Panc1 (cell line): ENCODE measurements around the gene TPSG1.

Experiments used
- CTCF ChIP-seq: fragments of 450-650 bp; IDR thresholded peaks from 2 replicates; pipeline ENCODE4 v1.5.1; 2017; ENCODE audit warnings: mild to moderate bottlenecking
- POLR2AphosphoS5 ChIP-seq: IDR thresholded peaks from 2 replicates; pipeline ENCODE4 v1.6.1; 2012; ENCODE audit warnings: mild to moderate bottlenecking, low read depth, low read length, moderate library complexity
- REST ChIP-seq, 2 experiments: IDR thresholded peaks; 2 replicates each; pipeline ENCODE4 v1.6.1; 2011 to 2012; ENCODE audit warnings: low read depth in 2 of 2, control low read depth in 1 of 2, low read length in 1 of 2, mild to moderate bottlenecking in 1 of 2, moderate library complexity in 1 of 2; ENCODE audit not compliant: insufficient read depth in 1 of 2

- TF ChIP-seq REST (IDR thresholded peaks at IDR 0.05; ENCODE audit: insufficient read depth in 1 of 2, low read depth in 2 of 2, low read length in 1 of 2) (no peak), POLR2AphosphoS5 (no peak), CTCF (no peak)
These were observed 40.8 kb upstream of the TPSG1 start for GRCh38 chr16:1265826-1266225.
